Measurements from ENCODE around the gene TNP1. TPM values are rescaled to one million over a fixed set of nuclear protein-coding genes. Genes with fewer than 3 reads are reported as not detected.

TNP1 gene
- total and polyA plus RNA-seq, 7 donors, result not detected

- Histone ChIP-seq H3K27me3 (no peaks in the 10 kb centered on the region), H3K4me3 (no peak overlapping the region), H3K9me3 (no peaks in the 10 kb centered on the region), H3K36me3 (no peaks in the 10 kb centered on the region), H3K27ac (no peak overlapping the region), H3K4me1 (no peaks in the 10 kb centered on the region)
- intact Hi-C loops (cut with DNase I), result no loop called here
- no peak for DNase-seq
- 83 to 84% methylated on average over 3 of the region's 3 CpGs for WGBS, 2 donors
- no peak for TF ChIP-seq POLR2AphosphoS5 (IDR thresholded peaks at IDR 0.05)
- no peak for TF ChIP-seq CTCF (IDR thresholded peaks at IDR 0.05)
- no peak for TF ChIP-seq POLR2A (IDR thresholded peaks at IDR 0.05)
- TF ChIP-seq EP300 (IDR thresholded peaks at IDR 0.05), result no peak
Observed at GRCh38 chr2:216866515-216867095, 6.7 kb upstream of the TNP1 start.

GRCh38 chr2:216865658-216866057 lies 5.8 kb upstream of the TNP1 start:
- no peaks in the 10 kb centered on the region for H3K27me3 ChIP-seq
- 88 to 90% methylated on average over 3 of the region's 3 CpGs for WGBS, 2 donors
- no peak for TF ChIP-seq POLR2AphosphoS5 (IDR thresholded peaks at IDR 0.05)
- TF ChIP-seq CTCF (IDR thresholded peaks at IDR 0.05), result no peak
- TF ChIP-seq POLR2A (IDR thresholded peaks at IDR 0.05), result no peak
- TF ChIP-seq EP300 (IDR thresholded peaks at IDR 0.05), result no peak
- no peaks in the 10 kb centered on the region for H3K9me3 ChIP-seq
- no peak overlapping the region for H3K27ac ChIP-seq
- H3K4me1 ChIP-seq, result no peaks in the 10 kb centered on the region
- no peak for DNase-seq
- intact Hi-C loops (cut with DNase I), result no loop called here
- no peaks in the 10 kb centered on the region for H3K36me3 ChIP-seq
- H3K4me3 ChIP-seq, result no peak overlapping the region

- TF ChIP-seq CTCF (IDR thresholded peaks at IDR 0.05) (no peak), EP300 (IDR thresholded peaks at IDR 0.05) (no peak), POLR2AphosphoS5 (IDR thresholded peaks at IDR 0.05) (no peak), POLR2A (IDR thresholded peaks at IDR 0.05) (no peak)
- no peak for DNase-seq
- H3K4me1 ChIP-seq, result no peaks in the 10 kb centered on the region
- intact Hi-C loops (cut with DNase I), result no loop called here
- no peak overlapping the region for H3K4me3 ChIP-seq
- no peaks in the 10 kb centered on the region for H3K9me3 ChIP-seq
- no peaks in the 10 kb centered on the region for H3K36me3 ChIP-seq
- H3K27me3 ChIP-seq, result no peaks in the 10 kb centered on the region
- WGBS, 2 donors, result 55 to 74% methylated on average over 4 of the region's 4 CpGs
- no peak overlapping the region for H3K27ac ChIP-seq
Observed at GRCh38 chr2:216863946-216864345, 4.1 kb upstream of the TNP1 start.

GRCh38 chr2:216862628-216863398 lies 2.9 kb upstream of the TNP1 start:
- Histone ChIP-seq H3K27me3 (no peaks in the 10 kb centered on the region), H3K27ac (no peak overlapping the region), H3K9me3 (no peaks in the 10 kb centered on the region), H3K4me3 (no peak overlapping the region), H3K4me1 (no peaks in the 10 kb centered on the region), H3K36me3 (no peaks in the 10 kb centered on the region)
- intact Hi-C loops (cut with DNase I), result no loop called here
- no peak for TF ChIP-seq CTCF (IDR thresholded peaks at IDR 0.05)
- TF ChIP-seq POLR2AphosphoS5 (IDR thresholded peaks at IDR 0.05), result no peak
- no peak for TF ChIP-seq POLR2A (IDR thresholded peaks at IDR 0.05)
- DNase-seq, result no peak
- WGBS, 2 donors, result 80 to 82% methylated on average over 8 of the region's 8 CpGs
